ENCODE results near the gene BCOR. TPM values are rescaled to one million over a fixed set of nuclear protein-coding genes. Genes with fewer than 3 reads are reported as not detected.

The BCOR gene
- total and polyA plus RNA-seq, 9 of the 15 experiments (the other 6 are each of a cell fraction or from before 2014, with no cell fraction given): 27.5 to 113 (median 37.6) TPM

GRCh38 chrX:40117715-40118285 is 20.0 kb upstream of the BCOR start (continued):
- TF ChIP-seq THRB (CRISPR knock-in tag; conservative IDR thresholded peaks at IDR 0.05): no peak
- no peak for TF ChIP-seq ZFP1 (CRISPR knock-in tag; IDR thresholded peaks at IDR 0.05)
- TF ChIP-seq ZNF398 (CRISPR knock-in tag; IDR thresholded peaks at IDR 0.05): no peak
- no peak for TF ChIP-seq NR1H2 (CRISPR knock-in tag; IDR thresholded peaks at IDR 0.05)
- TF ChIP-seq THRAP3 (IDR thresholded peaks at IDR 0.05; ENCODE audit: borderline replicate concordance): no peak
- no peak for TF ChIP-seq ZNF512 (tag; IDR thresholded peaks at IDR 0.05)
- TF ChIP-seq CLOCK (CRISPR knock-in tag; IDR thresholded peaks at IDR 0.05; ENCODE audit: borderline replicate concordance): no peak
- 0 out of 4 replicates have a peak, but pooled peaks of 1 of the 2 experiments have one; percentile 60 for TF ChIP-seq ARNT (IDR thresholded peaks at IDR 0.05)
- no peak for TF ChIP-seq XRCC4 (IDR thresholded peaks at IDR 0.05; ENCODE audit: extremely low read depth, insufficient read depth, insufficient read length)
- peak; percentile 17 to 91; a peak in 2 of 4 replicates for TF ChIP-seq FOXK2 (conservative IDR thresholded peaks at IDR 0.05 in 1 of 2, IDR thresholded peaks at IDR 0.05 in 1 of 2; ENCODE audit: low read depth in 2 of 2)
- TF ChIP-seq MITF (IDR thresholded peaks at IDR 0.05): no peak
- no peak for TF ChIP-seq ZNF583 (CRISPR knock-in tag; IDR thresholded peaks at IDR 0.05)
- TF ChIP-seq FIP1L1 (IDR thresholded peaks at IDR 0.05; ENCODE audit: low read depth, low read length, poor library complexity, severe bottlenecking): no peak
- no peak for TF ChIP-seq CGGBP1 (CRISPR knock-in tag; IDR thresholded peaks at IDR 0.05)
- no peak for TF ChIP-seq ZNF347 (CRISPR knock-in tag; IDR thresholded peaks at IDR 0.05; ENCODE audit: low read depth)
- peak; percentile 43 to 66; a peak in 2 of 4 replicates for TF ChIP-seq MAZ (CRISPR knock-in tag; conservative IDR thresholded peaks at IDR 0.05 in 1 of 2, IDR thresholded peaks at IDR 0.05 in 1 of 2)
